Measurements from ENCODE around the gene FRMD8. TPM values are rescaled to one million over a fixed set of nuclear protein-coding genes. Genes with fewer than 3 reads are reported as not detected.

FRMD8 gene
- total RNA-seq, 6 donors from 2014 or later = 31.4 to 77.5 (median 45.8) TPM

- Histone ChIP-seq H3K27me3 (no peaks in the 10 kb centered on the region), H3K4me3 (no peak overlapping the region), H3K36me3 (no peaks in the 10 kb centered on the region), H3K9me3 (no peaks in the 10 kb centered on the region), H3K27ac (peak overlapping the region; percentile 30 to 86 (median 68)), H3K4me1 (peaks cover 10 to 24% (median 17%) of the 10 kb centered on the region in 4 donors)
- ATAC-seq (ENCODE audit: low FRiP score in 2 of 2) (peak in 1 of 2 donors; percentile 60), DNase-seq (no peak)
- no peak for TF ChIP-seq CTCF (IDR thresholded peaks at IDR 0.05)
- TF ChIP-seq EP300 (IDR thresholded peaks at IDR 0.05) = peak in 1 of 4 donors; percentile 8
- peak in 1 of 2 donors; percentile 49 for TF ChIP-seq POLR2AphosphoS5 (IDR thresholded peaks at IDR 0.05)
- TF ChIP-seq POLR2A (IDR thresholded peaks at IDR 0.05) = no peak
- 57 to 78% methylated on average over 8 of the region's 8 CpGs for WGBS, 2 donors
Observed at GRCh38 chr11:65452806-65453490, 66.5 kb downstream of the FRMD8 start.

GRCh38 chr11:65454311-65454695, 67.9 kb downstream of the FRMD8 start:
- Histone ChIP-seq H3K27ac (peak overlapping the region; percentile 63 to 93 (median 84)), H3K27me3 (no peaks in the 10 kb centered on the region), H3K36me3 (no peaks in the 10 kb centered on the region), H3K9me3 (no peaks in the 10 kb centered on the region), H3K4me3 (peak overlapping the region in 3 of 4 donors; percentile 36 to 58 (median 44)), H3K4me1 (peaks cover 10 to 24% (median 17%) of the 10 kb centered on the region in 4 donors)
- DNase-seq (no peak), ATAC-seq (ENCODE audit: low FRiP score in 2 of 2) (peak; percentile 10 to 64)
- TF ChIP-seq POLR2AphosphoS5 (IDR thresholded peaks at IDR 0.05) (no peak), POLR2A (IDR thresholded peaks at IDR 0.05) (no peak), EP300 (IDR thresholded peaks at IDR 0.05) (no peak), CTCF (IDR thresholded peaks at IDR 0.05) (no peak)
- 60 to 72% methylated on average over 10 of the region's 10 CpGs for WGBS, 2 donors

GRCh38 chr11:65454696-65455456, 68.4 kb downstream of the FRMD8 start:
- Histone ChIP-seq H3K36me3 (no peaks in the 10 kb centered on the region), H3K4me1 (peaks cover 10 to 24% (median 17%) of the 10 kb centered on the region in 4 donors), H3K9me3 (no peaks in the 10 kb centered on the region), H3K27ac (peak overlapping the region; percentile 63 to 93 (median 84)), H3K4me3 (peak overlapping the region; percentile 8 to 58 (median 40)), H3K27me3 (no peaks in the 10 kb centered on the region)
- TF ChIP-seq POLR2AphosphoS5 (IDR thresholded peaks at IDR 0.05) (peak; percentile 70 to 83), CTCF (IDR thresholded peaks at IDR 0.05) (no peak), EP300 (IDR thresholded peaks at IDR 0.05) (peak in 1 of 4 donors; percentile 20), POLR2A (IDR thresholded peaks at IDR 0.05) (peak in 3 of 4 donors; percentile 41 to 86 (median 85))
- DNase-seq (peak; percentile 95 to 98), ATAC-seq (ENCODE audit: low FRiP score in 2 of 2) (peak; percentile 93 to 94)
- 8 to 12% methylated on average over 5 to 23 of the region's 47 CpGs for WGBS, 2 donors

GRCh38 chr11:65456418-65456817, 70.0 kb downstream of the FRMD8 start:
- ATAC-seq (ENCODE audit: low FRiP score in 2 of 2) = no peak
- Histone ChIP-seq H3K36me3 (no peaks in the 10 kb centered on the region), H3K27me3 (no peaks in the 10 kb centered on the region), H3K27ac (no peak overlapping the region), H3K4me3 (no peak overlapping the region), H3K4me1 (peaks cover 10 to 24% (median 17%) of the 10 kb centered on the region in 4 donors), H3K9me3 (no peaks in the 10 kb centered on the region)
- TF ChIP-seq POLR2AphosphoS5 (IDR thresholded peaks at IDR 0.05) (no peak), EP300 (IDR thresholded peaks at IDR 0.05) (no peak), CTCF (IDR thresholded peaks at IDR 0.05) (no peak), POLR2A (IDR thresholded peaks at IDR 0.05) (no peak)
- DNase-seq = no peak
- WGBS, 2 donors = 85 to 91% methylated on average over 3 of the region's 3 CpGs
